HG02588 (cell line): Measurements from ENCODE around the gene RPA4.
"Not testable (repeated sequence)": the region's sequence is repeated elsewhere in the genome, so short reads cannot be mapped to it uniquely, and the experiment has no call there.

ENCODE experiments used
- ATAC-seq: cut with Tn5 transposase; IDR thresholded peaks from one replicate; pipeline ENCODE4 v1.9.1; 2021; ENCODE audit warnings: mild to moderate bottlenecking, moderate library complexity; ENCODE audit not compliant: unreplicated experiment

RPA4 gene

GRCh38 chrX:96883608-96884007, at the start of gene RPA4:
Gene RPA4, plus strand, starts transcription at chrX:96883908. Its CDS starts 403 bp downstream, at chrX:96884311.
- no peak for ATAC-seq

- no peak for ATAC-seq
These were observed 49.6 kb upstream of the RPA4 start for GRCh38 chrX:96834137-96834536.

- ATAC-seq = peak; percentile 78
These were observed 47.9 kb upstream of the RPA4 start for GRCh38 chrX:96835660-96836289.

- no peak for ATAC-seq
These were observed 45.9 kb upstream of the RPA4 start for GRCh38 chrX:96837808-96838207.

GRCh38 chrX:96838537-96838936, 45.2 kb upstream of the RPA4 start:
- ATAC-seq = no peak

- no peak for ATAC-seq
These were observed 42.4 kb upstream of the RPA4 start for GRCh38 chrX:96841325-96841724.

GRCh38 chrX:96841866-96842265, 41.8 kb upstream of the RPA4 start:
- not testable (repeated sequence) for ATAC-seq

- ATAC-seq = no peak
These were observed 40.1 kb upstream of the RPA4 start for GRCh38 chrX:96843566-96843965.

- ATAC-seq = no peak
These were observed 36.9 kb upstream of the RPA4 start for GRCh38 chrX:96846841-96847240.

- ATAC-seq = not testable (repeated sequence)
These were observed 24.3 kb upstream of the RPA4 start for GRCh38 chrX:96859422-96859821.

GRCh38 chrX:96861218-96861617, 22.5 kb upstream of the RPA4 start:
- peak; percentile 75 for ATAC-seq

GRCh38 chrX:96861661-96862060, 22.0 kb upstream of the RPA4 start:
- ATAC-seq = no peak

- no peak for ATAC-seq
These were observed 319 bp downstream of the RPA4 start for GRCh38 chrX:96884027-96884426.

- no peak for ATAC-seq
These were observed 6.0 kb downstream of the RPA4 start for GRCh38 chrX:96889726-96890125.

- ATAC-seq = no peak
These were observed 23.0 kb downstream of the RPA4 start for GRCh38 chrX:96906741-96907140.

GRCh38 chrX:96907516-96908272, 24.0 kb downstream of the RPA4 start:
- no peak for ATAC-seq

GRCh38 chrX:96909291-96909690, 25.6 kb downstream of the RPA4 start:
- ATAC-seq = no peak

- ATAC-seq = no peak
These were observed 35.2 kb downstream of the RPA4 start for GRCh38 chrX:96918864-96919263.

GRCh38 chrX:96919672-96920071, 36.0 kb downstream of the RPA4 start:
- ATAC-seq = no peak

- no peak for ATAC-seq
These were observed 40.9 kb downstream of the RPA4 start for GRCh38 chrX:96924581-96924980.

- ATAC-seq = no peak
These were observed 45.3 kb downstream of the RPA4 start for GRCh38 chrX:96929036-96929435.
